Testis (tissue), 3 donors: ENCODE measurements around the gene HOXD10. TPM values are rescaled to one million over a fixed set of nuclear protein-coding genes. Genes with fewer than 3 reads are reported as not detected.
A peak's percentile ranks its signal among the peaks of the same experiment; 100 is the strongest.

Experiments
- DNase-seq: peaks from one replicate; pipeline ENCODE4 v3.0.0-alpha.2; 2019
- H3K27ac ChIP-seq, 2 donors: fragments of 200-600 bp; sonication (generic); one replicate each; pipeline ENCODE4 v1.5.1; 2019
- H3K27me3 ChIP-seq: fragments of 200-600 bp; sonication (generic); one replicate; pipeline ENCODE4 v1.5.1; 2019
- H3K36me3 ChIP-seq: fragments of 200-600 bp; sonication (generic); one replicate; pipeline ENCODE4 v1.5.1; 2017; ENCODE audit warnings: low read depth; ENCODE audit errors: missing control alignments
- H3K4me1 ChIP-seq: fragments of 200-600 bp; sonication (generic); one replicate; pipeline ENCODE4 v1.5.1; 2019
- H3K4me3 ChIP-seq, 2 donors: fragments of 200-600 bp; sonication (generic); one replicate each; pipeline ENCODE4 v1.5.1; 2017 to 2019
- H3K9me3 ChIP-seq: fragments of 200-600 bp; sonication (generic); one replicate; pipeline ENCODE4 v1.5.1; 2017
- POLR2A ChIP-seq: fragments of 450-650 bp; IDR thresholded peaks from one replicate; pipeline ENCODE4 v1.6.1; 2017; ENCODE audit warnings: antibody characterized with exemption, mild to moderate bottlenecking, moderate library complexity
- WGBS, 2 donors: methylation state at CpG; one replicate each; pipeline ENCODE4 v1.1.5; 2018; 5-methylcytosine and 5-hydroxymethylcytosine counted together
- intact Hi-C: fragments of 100-400 bp; cut with DNase I; formaldehyde crosslinking; loops from one replicate; pipeline ENCODE4 v1.15.1; 2023; ENCODE audit warnings: low total_unique reads
- polyA plus RNA-seq: library from polyadenylated mRNA; stranded (reverse); fragments of 350-450 nt; fragmentation: Illumina TruSeq; extraction: RNeasy Lipid Tissue Mini Kit (QIAGEN cat#74804); gene quantifications from one replicate; pipeline ENCODE4 v1.2.3, GENCODE V29; 2014; ENCODE audit warnings: low read depth, low replicate concordance; ENCODE audit not compliant: insufficient read depth
- total RNA-seq, 2 donors: library from RNA; depleted of rRNA; stranded (reverse); fragments of >200 nt; gene quantifications; one replicate each; pipeline ENCODE4 v1.2.3, GENCODE V29; 2016
- TF ChIP-seq, protein P1 (sequence below), 3 experiments: fragments of 450-650 bp in 2 of 3; fragments of 200-600 bp in 1 of 3; sonication (generic) in 1 of 3; IDR thresholded peaks; one replicate each; pipeline ENCODE4 v1.5.1; 2016 to 2019; ENCODE audit warnings: antibody characterized with exemption in 3 of 3, mild to moderate bottlenecking in 2 of 3, moderate library complexity in 1 of 3

The HOXD10 gene
- total and polyA plus RNA-seq, 3 donors from 2014 or later: 0.92 to 3.3 (median 2.7) TPM

DNA sequence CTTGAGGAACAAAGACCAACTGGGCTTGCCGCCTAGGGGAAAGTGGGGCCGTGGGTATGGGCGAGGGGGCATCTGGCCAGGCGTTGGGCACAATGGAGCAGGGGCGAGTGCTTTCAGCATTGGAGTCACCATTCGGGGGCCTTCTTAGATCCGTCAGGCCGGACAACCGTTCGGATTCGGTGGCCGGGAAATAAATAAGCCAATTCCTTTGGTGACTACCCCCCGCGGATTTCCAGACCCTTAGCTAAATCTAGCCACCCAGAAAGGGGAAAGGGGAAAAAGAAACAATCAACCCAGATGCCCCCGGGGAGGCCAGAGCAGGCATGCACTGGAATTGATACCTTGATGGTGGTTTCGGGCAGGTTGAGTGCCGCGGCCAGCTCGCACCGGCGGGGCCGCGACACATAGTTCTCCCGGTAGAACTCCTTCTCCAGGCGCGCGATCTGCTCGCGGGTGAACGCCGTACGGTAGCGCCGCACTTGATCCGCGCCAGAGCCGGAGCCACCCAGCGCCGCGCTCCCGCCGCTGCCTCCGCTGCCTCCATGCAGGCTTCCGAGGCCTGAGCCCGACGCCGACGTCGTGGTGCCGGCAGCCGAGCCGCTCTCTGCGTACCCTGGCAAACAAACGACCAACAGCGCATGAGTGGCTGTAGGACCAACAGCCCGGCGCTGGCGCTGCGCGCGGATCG, 34.6 kb upstream of the HOXD10 start:
- Histone ChIP-seq H3K9me3 (no peaks in the 10 kb centered on the region), H3K4me3 (peak overlapping the region; percentile 18 to 44), H3K27ac (no peak overlapping the region), H3K36me3 (no peaks in the 10 kb centered on the region), H3K27me3 (no peaks in the 10 kb centered on the region), H3K4me1 (peaks cover 4% of the 10 kb centered on the region)
- intact Hi-C loops: loop anchor here (10.0 kb wide), 1 partner anchor 397 kb away; no protein-coding TSS in a partner anchor
- no peak for DNase-seq
- 8 to 15% methylated on average over 32 to 62 of the region's 62 CpGs for WGBS, 2 donors
- TF ChIP-seq, protein P1, sequence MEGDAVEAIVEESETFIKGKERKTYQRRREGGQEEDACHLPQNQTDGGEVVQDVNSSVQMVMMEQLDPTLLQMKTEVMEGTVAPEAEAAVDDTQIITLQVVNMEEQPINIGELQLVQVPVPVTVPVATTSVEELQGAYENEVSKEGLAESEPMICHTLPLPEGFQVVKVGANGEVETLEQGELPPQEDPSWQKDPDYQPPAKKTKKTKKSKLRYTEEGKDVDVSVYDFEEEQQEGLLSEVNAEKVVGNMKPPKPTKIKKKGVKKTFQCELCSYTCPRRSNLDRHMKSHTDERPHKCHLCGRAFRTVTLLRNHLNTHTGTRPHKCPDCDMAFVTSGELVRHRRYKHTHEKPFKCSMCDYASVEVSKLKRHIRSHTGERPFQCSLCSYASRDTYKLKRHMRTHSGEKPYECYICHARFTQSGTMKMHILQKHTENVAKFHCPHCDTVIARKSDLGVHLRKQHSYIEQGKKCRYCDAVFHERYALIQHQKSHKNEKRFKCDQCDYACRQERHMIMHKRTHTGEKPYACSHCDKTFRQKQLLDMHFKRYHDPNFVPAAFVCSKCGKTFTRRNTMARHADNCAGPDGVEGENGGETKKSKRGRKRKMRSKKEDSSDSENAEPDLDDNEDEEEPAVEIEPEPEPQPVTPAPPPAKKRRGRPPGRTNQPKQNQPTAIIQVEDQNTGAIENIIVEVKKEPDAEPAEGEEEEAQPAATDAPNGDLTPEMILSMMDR (IDR thresholded peaks at IDR 0.05): no peak
- no peak for TF ChIP-seq POLR2A

DNA sequence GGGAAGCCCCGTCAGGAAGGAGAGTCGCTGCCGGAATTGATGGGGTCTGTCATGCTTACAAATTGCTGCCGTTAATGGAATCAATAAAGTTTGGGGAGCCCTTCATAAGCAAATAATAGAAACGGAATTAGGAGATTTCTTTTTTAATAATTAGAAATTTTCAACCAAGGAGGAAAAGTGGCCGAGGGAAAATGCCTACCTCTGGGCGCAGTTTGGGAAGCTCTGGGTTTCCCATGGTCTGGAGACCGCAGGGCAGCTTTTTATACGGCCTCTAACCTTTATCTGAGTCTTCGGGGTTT, 34.1 kb upstream of the HOXD10 start:
- Histone ChIP-seq H3K4me3 (peak overlapping the region in 1 of 2 donors; percentile 44), H3K4me1 (peaks cover 4% of the 10 kb centered on the region), H3K27me3 (no peaks in the 10 kb centered on the region), H3K9me3 (no peaks in the 10 kb centered on the region), H3K36me3 (no peaks in the 10 kb centered on the region), H3K27ac (no peak overlapping the region)
- DNase-seq: no peak
- intact Hi-C loops: loop anchor here (10.0 kb wide), 1 partner anchor 398 kb away; no protein-coding TSS in a partner anchor
- TF ChIP-seq, protein P1 (IDR thresholded peaks at IDR 0.05): no peak
- no peak for TF ChIP-seq POLR2A
- 12 to 20% methylated on average over 9 to 10 of the region's 10 CpGs for WGBS, 2 donors

DNA sequence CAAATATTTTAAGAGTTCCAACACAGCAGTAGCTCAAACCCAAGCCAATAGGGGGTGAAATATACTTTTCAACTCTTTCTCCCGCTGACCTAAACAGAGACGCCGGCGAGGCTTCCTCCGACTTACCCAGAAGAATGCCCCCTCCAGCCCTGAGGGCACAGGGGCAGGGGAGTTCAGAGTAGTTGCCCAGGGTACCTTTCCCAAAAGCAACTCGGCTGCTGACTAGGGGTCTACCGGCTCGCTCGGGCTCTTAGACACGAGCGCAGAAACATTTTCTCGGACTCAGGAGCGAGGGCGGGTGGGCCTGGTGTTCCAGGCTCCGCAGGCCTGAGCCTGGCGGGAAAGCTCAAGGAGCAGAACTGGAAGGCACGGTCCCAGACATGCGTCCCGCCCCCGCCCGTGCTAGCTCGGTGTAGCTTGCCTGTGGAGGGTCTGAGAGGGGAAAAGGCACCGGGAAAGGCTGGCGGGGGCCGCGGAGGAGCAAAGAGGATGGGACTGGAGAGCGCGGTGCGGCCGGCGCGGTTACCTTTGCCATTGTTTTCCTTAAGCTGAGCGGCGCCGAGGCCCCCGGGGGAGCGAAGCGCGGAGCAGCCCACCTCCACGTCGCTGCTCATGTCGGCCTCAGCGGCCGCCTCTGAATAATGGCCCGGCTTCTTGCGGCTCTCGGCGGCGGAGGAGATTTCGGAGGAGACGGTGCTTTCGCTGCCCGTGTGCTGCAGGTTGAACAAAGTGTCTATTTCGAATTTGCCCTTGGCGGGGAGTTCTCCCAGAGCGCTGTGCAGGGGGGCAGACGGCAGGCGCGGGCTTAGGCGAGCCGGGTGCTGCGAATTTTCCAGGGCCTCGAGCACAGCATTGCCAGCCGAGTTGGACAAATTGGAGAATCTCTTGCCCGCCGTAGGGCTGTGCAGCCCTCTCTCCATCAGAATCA, 33.5 kb upstream of the HOXD10 start:
- Histone ChIP-seq H3K4me1 (peaks cover 6% of the 10 kb centered on the region), H3K27ac (no peak overlapping the region), H3K4me3 (peak overlapping the region in 1 of 2 donors; percentile 44), H3K36me3 (no peaks in the 10 kb centered on the region), H3K9me3 (no peaks in the 10 kb centered on the region), H3K27me3 (no peaks in the 10 kb centered on the region)
- DNase-seq: no peak
- TF ChIP-seq, protein P1 (IDR thresholded peaks at IDR 0.05): no peak
- no peak for TF ChIP-seq POLR2A
- intact Hi-C loops: loop anchor here (10.0 kb wide), 1 partner anchor 398 kb away; no protein-coding TSS in a partner anchor
- WGBS, 2 donors: 8 to 10% methylated on average over 34 to 66 of the region's 66 CpGs

DNA sequence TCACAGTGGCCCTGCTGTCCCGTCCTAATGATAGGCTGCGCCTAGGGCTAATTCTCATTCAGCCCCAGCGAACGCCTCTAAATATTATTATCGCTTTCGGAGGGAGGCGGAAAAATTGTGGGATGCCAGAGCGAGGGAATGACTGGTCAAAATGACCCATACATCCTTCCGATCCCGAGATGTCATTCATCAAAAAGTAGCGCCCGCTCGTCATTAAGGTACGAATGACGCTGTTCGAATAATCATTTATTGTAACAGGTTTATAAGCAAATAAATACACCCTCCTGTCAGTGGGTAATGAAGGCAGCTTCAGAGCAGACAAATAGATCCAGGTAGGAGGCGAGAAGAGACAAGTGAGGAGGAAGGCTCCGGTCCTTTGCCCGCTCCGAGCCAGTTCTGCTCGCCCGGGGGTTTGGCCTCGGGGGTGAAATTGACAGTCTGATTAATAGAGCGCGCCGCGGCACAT, 32.7 kb upstream of the HOXD10 start, which contains the start of gene EVX2:
Gene EVX2, minus strand, starts transcription at position 167 of the 466 bp plus-strand sequence. CDS start 186 bp downstream, outside the sequence.
- H3K9me3 ChIP-seq: no peaks in the 10 kb centered on the region
- H3K4me1 ChIP-seq: peaks cover 11% of the 10 kb centered on the region
- H3K27ac ChIP-seq: no peak within 1 kb of the TSS
- H3K4me3 ChIP-seq: peak within 1 kb of the TSS in 1 of 2 donors; percentile 44
- no peaks in the 10 kb centered on the region for H3K36me3 ChIP-seq
- H3K27me3 ChIP-seq: no peaks in the 10 kb centered on the region
- no peak for DNase-seq
- 14 to 16% methylated on average over 27 of the region's 27 CpGs for WGBS, 2 donors
- intact Hi-C loops: loop anchor here (10.0 kb wide), 1 partner anchor 399 kb away; no protein-coding TSS in a partner anchor
- TF ChIP-seq, protein P1 (IDR thresholded peaks at IDR 0.05): no peak
- TF ChIP-seq POLR2A: no peak
